Liver (tissue), 3 donors: ENCODE results near the gene PELI1.

Experiments
- GABPA ChIP-seq, 2 donors: IDR thresholded peaks in 1 of 2; conservative IDR thresholded peaks in 1 of 2; 2 replicates each; pipeline ENCODE4 v1.6.1; 2016; ENCODE audit warnings: antibody characterized with exemption in 2 of 2, mild to moderate bottlenecking in 1 of 2, moderate library complexity in 1 of 2
- RAD21 ChIP-seq, 2 donors: IDR thresholded peaks; 2 replicates each; pipeline ENCODE4 v1.6.1; 2016; ENCODE audit warnings: antibody characterized with exemption in 2 of 2, mild to moderate bottlenecking in 2 of 2
- RXRA ChIP-seq, 2 donors: IDR thresholded peaks; 2 replicates each; pipeline ENCODE4 v1.6.1; 2017 to 2018; ENCODE audit warnings: antibody characterized with exemption in 2 of 2, mild to moderate bottlenecking in 1 of 2
- SP1 ChIP-seq: IDR thresholded peaks from 2 replicates; pipeline ENCODE4 v1.6.1; 2018; ENCODE audit warnings: antibody characterized with exemption, mild to moderate bottlenecking
- YY1 ChIP-seq: IDR thresholded peaks from 2 replicates; pipeline ENCODE4 v1.6.1; 2016; ENCODE audit warnings: antibody characterized with exemption, mild to moderate bottlenecking
- TF ChIP-seq, protein P1 (sequence below): fragments of 150-350 bp; IDR thresholded peaks from 2 replicates; pipeline ENCODE4 v1.5.1; 2017; ENCODE audit warnings: improper control_type of control experiment, low read depth, low read length; ENCODE audit not compliant: missing input control
- TF ChIP-seq, protein P2 (sequence below): IDR thresholded peaks from 2 replicates; pipeline ENCODE4 v1.6.1; 2016; ENCODE audit warnings: antibody characterized with exemption
- TF ChIP-seq, protein P3 (sequence below): IDR thresholded peaks from 2 replicates; pipeline ENCODE4 v1.6.1; 2016; ENCODE audit warnings: antibody characterized with exemption
- donor health status: healthy.
- donor health status: healthy.

DNA sequence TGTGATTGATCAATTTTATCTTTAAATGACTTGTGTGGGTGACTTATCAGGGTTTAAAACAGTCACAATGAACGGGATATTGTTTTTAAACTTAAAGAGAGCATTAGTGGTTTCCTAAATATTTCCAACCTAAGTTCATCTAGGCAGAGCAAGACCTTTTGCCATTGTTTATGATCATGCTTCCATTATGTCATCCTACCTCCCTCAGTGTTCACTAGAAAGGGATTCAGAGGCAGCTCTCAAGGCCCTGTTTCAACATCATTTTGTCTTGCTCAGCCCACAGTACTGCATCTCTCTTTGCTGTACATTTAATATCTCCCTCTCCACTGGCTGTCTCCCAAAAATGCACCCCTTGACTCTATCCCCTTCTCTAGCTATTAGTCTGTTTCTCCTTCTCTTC, 21.5 kb upstream of the PELI1 start:
- TF ChIP-seq, protein P1, sequence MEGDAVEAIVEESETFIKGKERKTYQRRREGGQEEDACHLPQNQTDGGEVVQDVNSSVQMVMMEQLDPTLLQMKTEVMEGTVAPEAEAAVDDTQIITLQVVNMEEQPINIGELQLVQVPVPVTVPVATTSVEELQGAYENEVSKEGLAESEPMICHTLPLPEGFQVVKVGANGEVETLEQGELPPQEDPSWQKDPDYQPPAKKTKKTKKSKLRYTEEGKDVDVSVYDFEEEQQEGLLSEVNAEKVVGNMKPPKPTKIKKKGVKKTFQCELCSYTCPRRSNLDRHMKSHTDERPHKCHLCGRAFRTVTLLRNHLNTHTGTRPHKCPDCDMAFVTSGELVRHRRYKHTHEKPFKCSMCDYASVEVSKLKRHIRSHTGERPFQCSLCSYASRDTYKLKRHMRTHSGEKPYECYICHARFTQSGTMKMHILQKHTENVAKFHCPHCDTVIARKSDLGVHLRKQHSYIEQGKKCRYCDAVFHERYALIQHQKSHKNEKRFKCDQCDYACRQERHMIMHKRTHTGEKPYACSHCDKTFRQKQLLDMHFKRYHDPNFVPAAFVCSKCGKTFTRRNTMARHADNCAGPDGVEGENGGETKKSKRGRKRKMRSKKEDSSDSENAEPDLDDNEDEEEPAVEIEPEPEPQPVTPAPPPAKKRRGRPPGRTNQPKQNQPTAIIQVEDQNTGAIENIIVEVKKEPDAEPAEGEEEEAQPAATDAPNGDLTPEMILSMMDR, result no peak
- TF ChIP-seq, protein P2, sequence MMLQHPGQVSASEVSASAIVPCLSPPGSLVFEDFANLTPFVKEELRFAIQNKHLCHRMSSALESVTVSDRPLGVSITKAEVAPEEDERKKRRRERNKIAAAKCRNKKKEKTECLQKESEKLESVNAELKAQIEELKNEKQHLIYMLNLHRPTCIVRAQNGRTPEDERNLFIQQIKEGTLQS, result no peak
- TF ChIP-seq SP1 (no peak), YY1 (no peak), GABPA (IDR thresholded peaks at IDR 0.05 in 1 of 2, conservative IDR thresholded peaks at IDR 0.05 in 1 of 2) (no peak), RXRA (IDR thresholded peaks at IDR 0.05) (no peak), RAD21 (IDR thresholded peaks at IDR 0.05) (no peak)
- TF ChIP-seq, protein P3, sequence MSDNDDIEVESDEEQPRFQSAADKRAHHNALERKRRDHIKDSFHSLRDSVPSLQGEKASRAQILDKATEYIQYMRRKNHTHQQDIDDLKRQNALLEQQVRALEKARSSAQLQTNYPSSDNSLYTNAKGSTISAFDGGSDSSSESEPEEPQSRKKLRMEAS, result no peak
